GM18873 (cell line): ENCODE measurements around the gene AXL.

Experiments used
- ATAC-seq: cut with Tn5 transposase; IDR thresholded peaks from one replicate; pipeline ENCODE4 v1.9.1; 2021; ENCODE audit warnings: mild to moderate bottlenecking, moderate library complexity, moderate number of reproducible peaks; ENCODE audit not compliant: unreplicated experiment, low FRiP score

AXL gene

GRCh38 chr19:41305927-41306793 is 87.1 kb downstream of the AXL start:
- no peak for ATAC-seq

DNA sequence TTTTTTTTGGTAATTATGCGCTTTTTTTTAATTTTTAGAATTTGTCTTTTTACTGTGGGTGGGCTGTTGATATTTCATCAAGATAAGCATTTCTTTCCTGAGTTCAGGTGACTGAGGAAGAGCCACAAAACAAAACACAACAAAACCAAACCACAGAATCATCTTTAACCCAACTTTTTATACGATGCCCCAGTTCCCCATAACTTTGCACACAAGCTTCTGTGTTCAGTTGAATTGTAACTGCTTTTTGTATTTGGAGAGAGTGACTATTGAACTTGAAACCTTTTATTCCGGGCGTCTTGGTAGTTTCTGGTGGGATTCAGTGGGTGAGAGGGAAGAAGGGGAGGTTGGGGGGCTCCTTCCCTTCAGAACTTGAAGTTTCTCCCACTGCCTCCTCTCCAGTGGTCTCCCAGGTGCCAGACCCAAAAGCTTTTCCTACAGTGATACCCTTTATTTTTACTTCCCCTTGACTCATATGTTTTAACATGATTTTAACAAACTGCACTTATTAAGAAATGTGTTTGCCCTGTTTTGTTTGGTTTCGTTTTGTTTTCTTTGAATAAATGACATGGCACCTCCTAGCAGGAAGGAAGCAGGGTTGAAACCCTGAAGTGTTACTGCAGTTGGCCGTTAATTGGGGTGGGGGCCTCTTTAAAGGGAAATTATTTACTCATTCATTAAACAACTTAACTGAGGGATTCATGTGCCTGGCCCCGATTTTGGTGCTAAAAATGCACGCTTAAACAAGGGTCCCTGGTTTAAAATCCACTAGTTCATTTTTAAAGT is 88.3 kb downstream of the AXL start:
- no peak for ATAC-seq

DNA sequence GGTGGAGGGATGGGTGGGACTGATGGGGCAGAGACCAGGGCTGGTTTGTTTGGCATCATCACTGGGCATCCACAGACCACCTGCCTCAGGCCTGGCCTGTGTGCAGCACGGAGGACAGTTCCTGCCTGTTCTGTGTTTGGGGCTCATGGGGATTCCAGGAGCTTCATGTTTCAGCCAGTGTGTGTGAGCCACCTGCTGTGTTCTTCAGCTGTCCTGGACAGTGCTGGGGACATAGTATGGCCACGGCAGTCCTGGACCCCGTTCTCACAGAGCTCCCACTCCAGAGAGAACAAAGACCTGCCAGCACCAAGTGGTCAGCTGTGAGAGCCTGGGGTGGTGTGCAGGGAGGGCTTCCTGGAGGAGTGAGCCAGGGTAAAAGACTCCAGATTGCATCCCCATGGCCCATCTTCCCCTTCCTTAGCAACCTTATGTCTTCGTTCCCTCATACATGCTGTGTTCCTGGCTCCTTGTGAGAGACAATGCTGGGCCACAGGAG is 89.0 kb downstream of the AXL start:
- no peak for ATAC-seq

- ATAC-seq: peak; percentile 47
Observed at GRCh38 chr19:41308450-41309179, 89.6 kb downstream of the AXL start.

- no peak for ATAC-seq
Observed at GRCh38 chr19:41309180-41310032, 90.4 kb downstream of the AXL start.

GRCh38 chr19:41310033-41310831 is 91.2 kb downstream of the AXL start, which contains the start of gene CCDC97:
Gene CCDC97 (plus strand): TSS chr19:41310172. CDS start chr19:41310311, 139 bp downstream.
- ATAC-seq: peak; percentile 64

- ATAC-seq: no peak
Observed at GRCh38 chr19:41311072-41311471, 92.0 kb downstream of the AXL start.
